ENCODE measurements around the gene LGALS7B. TPM values are rescaled to one million over a fixed set of nuclear protein-coding genes. Genes with fewer than 3 reads are reported as not detected.

Gene LGALS7B
- total and polyA plus RNA-seq, 2 of the 4 experiments (the other 2 are of a cell fraction) = not detected

- Histone ChIP-seq H3K23ac (ENCODE audit: low read depth, low read length) (no peak overlapping the region), H3K14ac (replicated peaks; ENCODE audit: low read depth, low read length) (no peak overlapping the region), H3K18ac (ENCODE audit: low read depth, low read length) (no peak overlapping the region), H3K9me1 (ENCODE audit: insufficient read depth, low read length) (no peaks in the 10 kb centered on the region), H4K20me1 (ENCODE audit: insufficient read depth, low read length) (no peaks in the 10 kb centered on the region), H2BK20ac (ENCODE audit: low read depth, low read length) (no peak overlapping the region), H3K36me3 (ENCODE audit: control insufficient read depth, insufficient read depth, low read length) (no peaks in the 10 kb centered on the region), H2AFZ (replicated peaks; ENCODE audit: low read length, poor library complexity) (peak overlapping the region; percentile 41), H3K79me1 (ENCODE audit: low read depth in 1 of 2, low read length in 2 of 2) (no peaks in the 10 kb centered on the region), H3K4ac (ENCODE audit: low read depth, low read length) (no peak overlapping the region), H3K9me3 (ENCODE audit: control insufficient read depth, insufficient read depth, low read length) (no peaks in the 10 kb centered on the region), H2BK5ac (ENCODE audit: low read depth, low read length, poor library complexity, severe bottlenecking) (no peak overlapping the region), H2AK9ac (replicated peaks; ENCODE audit: low read depth, low read length, poor library complexity) (no peak overlapping the region), H3K27ac (ENCODE audit: insufficient read depth, low read length) (no peak overlapping the region), H2BK15ac (ENCODE audit: low read depth, low read length) (no peak overlapping the region), H4K91ac (ENCODE audit: insufficient read depth, low read depth, low read length) (no peak overlapping the region), H3K9ac (ENCODE audit: low read depth, low read length) (no peak overlapping the region), H4K8ac (ENCODE audit: low read depth in 2 of 2, low read length in 2 of 2) (no peak overlapping the region), H3K56ac (ENCODE audit: extremely low read depth, insufficient read depth, low read length) (no peak overlapping the region), H3K4me1 (ENCODE audit: control insufficient read depth, insufficient read depth, low read length) (no peaks in the 10 kb centered on the region), H3K4me2 (ENCODE audit: low read depth, low read length) (no peak overlapping the region), H4K5ac (ENCODE audit: low read depth, low read length) (no peak overlapping the region), H3K4me3 (ENCODE audit: insufficient read depth, low read depth, low read length) (no peak overlapping the region), H2AK5ac (ENCODE audit: low read depth, low read length) (peak overlapping the region; percentile 20; the same call in 1 of the 2 replicates), H3K27me3 (ENCODE audit: control insufficient read depth, insufficient read depth, low read length) (peaks cover 3% of the 10 kb centered on the region; the same call in 1 of the 2 replicates), H2BK120ac (ENCODE audit: low read depth, low read length) (peak overlapping the region; percentile 49; the same call in 1 of the 2 replicates)
- TF ChIP-seq MAFK (IDR thresholded peaks at IDR 0.05; ENCODE audit: low read depth, low read length) = no peak
- TF ChIP-seq RCOR1 (IDR thresholded peaks at IDR 0.05; ENCODE audit: insufficient replicate concordance, low read length) = no peak
- no peak for TF ChIP-seq MAZ (IDR thresholded peaks at IDR 0.05; ENCODE audit: borderline replicate concordance, low read depth, low read length)
- TF ChIP-seq POLR2A (IDR thresholded peaks at IDR 0.05; ENCODE audit: low read depth, low read length) = no peak
- CTCF ChIA-PET = no interaction called here
- WGBS, 2 experiments (ENCODE audit: extremely low coverage in 2 of 2, insufficient read length in 1 of 2) = 70% methylated on average over 2 of the region's 13 CpGs; no CpG with 5 or more reads in 1 of the 2 experiments
- no TSS peak for BruUV-seq (replicated peaks)
- intact Hi-C loops (cut with micrococcal nuclease) = no loop called here
- in situ Hi-C loops (cut with MboI; ENCODE audit: low sequenced_read_pairs) = no loop called here
- POLR2A ChIA-PET (ENCODE audit: unreplicated experiment) = interaction anchor here (0.6 kb wide), 1 partner anchor 42 kb away, joined by 5 read pairs; no protein-coding TSS in a partner anchor
- DNase-seq (no peak), ATAC-seq (ENCODE audit: low read depth) (no peak)
- dilution Hi-C loops (cut with HindIII; ENCODE audit: low sequenced_read_pairs, unreplicated experiment) = no loop called here
These were observed 14.6 kb upstream of the LGALS7B start for GRCh38 chr19:38774181-38774950.
